Panc1 (cell line): Measurements from ENCODE around the gene AK8.

Experiments
- TF ChIP-seq, protein P1 (sequence below), 2 experiments: IDR thresholded peaks; 2 replicates each; pipeline ENCODE4 v1.6.1; 2011 to 2012; ENCODE audit warnings: low read depth in 2 of 2, control low read depth in 1 of 2, low read length in 1 of 2, mild to moderate bottlenecking in 1 of 2, moderate library complexity in 1 of 2; ENCODE audit not compliant: insufficient read depth in 1 of 2
- TF ChIP-seq, protein P2 (sequence below): fragments of 450-650 bp; IDR thresholded peaks from 2 replicates; pipeline ENCODE4 v1.5.1; 2017; ENCODE audit warnings: mild to moderate bottlenecking

DNA sequence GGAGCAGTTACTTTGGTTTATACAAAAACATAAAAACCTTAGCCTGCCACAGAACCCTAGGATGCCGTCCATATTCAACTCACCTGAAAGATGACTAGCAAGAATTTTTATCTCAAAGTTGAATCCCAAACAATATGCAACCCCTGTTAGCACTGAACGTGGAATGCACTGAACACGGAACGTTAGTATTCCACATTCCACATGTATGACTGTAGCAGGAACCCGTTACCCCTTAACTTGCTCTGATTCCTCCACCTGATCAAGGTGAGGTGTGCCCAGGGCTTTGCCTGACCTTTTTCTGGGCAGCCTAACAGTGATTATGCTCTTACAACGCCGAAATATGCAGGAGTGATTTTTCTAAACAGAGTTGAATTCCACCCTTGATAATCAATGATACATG, 43.7 kb downstream of the AK8 start:
- TF ChIP-seq, protein P1, sequence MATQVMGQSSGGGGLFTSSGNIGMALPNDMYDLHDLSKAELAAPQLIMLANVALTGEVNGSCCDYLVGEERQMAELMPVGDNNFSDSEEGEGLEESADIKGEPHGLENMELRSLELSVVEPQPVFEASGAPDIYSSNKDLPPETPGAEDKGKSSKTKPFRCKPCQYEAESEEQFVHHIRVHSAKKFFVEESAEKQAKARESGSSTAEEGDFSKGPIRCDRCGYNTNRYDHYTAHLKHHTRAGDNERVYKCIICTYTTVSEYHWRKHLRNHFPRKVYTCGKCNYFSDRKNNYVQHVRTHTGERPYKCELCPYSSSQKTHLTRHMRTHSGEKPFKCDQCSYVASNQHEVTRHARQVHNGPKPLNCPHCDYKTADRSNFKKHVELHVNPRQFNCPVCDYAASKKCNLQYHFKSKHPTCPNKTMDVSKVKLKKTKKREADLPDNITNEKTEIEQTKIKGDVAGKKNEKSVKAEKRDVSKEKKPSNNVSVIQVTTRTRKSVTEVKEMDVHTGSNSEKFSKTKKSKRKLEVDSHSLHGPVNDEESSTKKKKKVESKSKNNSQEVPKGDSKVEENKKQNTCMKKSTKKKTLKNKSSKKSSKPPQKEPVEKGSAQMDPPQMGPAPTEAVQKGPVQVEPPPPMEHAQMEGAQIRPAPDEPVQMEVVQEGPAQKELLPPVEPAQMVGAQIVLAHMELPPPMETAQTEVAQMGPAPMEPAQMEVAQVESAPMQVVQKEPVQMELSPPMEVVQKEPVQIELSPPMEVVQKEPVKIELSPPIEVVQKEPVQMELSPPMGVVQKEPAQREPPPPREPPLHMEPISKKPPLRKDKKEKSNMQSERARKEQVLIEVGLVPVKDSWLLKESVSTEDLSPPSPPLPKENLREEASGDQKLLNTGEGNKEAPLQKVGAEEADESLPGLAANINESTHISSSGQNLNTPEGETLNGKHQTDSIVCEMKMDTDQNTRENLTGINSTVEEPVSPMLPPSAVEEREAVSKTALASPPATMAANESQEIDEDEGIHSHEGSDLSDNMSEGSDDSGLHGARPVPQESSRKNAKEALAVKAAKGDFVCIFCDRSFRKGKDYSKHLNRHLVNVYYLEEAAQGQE (IDR thresholded peaks at IDR 0.05; ENCODE audit: insufficient read depth in 1 of 2, low read depth in 2 of 2, low read length in 1 of 2), result no peak
- TF ChIP-seq, protein P2, sequence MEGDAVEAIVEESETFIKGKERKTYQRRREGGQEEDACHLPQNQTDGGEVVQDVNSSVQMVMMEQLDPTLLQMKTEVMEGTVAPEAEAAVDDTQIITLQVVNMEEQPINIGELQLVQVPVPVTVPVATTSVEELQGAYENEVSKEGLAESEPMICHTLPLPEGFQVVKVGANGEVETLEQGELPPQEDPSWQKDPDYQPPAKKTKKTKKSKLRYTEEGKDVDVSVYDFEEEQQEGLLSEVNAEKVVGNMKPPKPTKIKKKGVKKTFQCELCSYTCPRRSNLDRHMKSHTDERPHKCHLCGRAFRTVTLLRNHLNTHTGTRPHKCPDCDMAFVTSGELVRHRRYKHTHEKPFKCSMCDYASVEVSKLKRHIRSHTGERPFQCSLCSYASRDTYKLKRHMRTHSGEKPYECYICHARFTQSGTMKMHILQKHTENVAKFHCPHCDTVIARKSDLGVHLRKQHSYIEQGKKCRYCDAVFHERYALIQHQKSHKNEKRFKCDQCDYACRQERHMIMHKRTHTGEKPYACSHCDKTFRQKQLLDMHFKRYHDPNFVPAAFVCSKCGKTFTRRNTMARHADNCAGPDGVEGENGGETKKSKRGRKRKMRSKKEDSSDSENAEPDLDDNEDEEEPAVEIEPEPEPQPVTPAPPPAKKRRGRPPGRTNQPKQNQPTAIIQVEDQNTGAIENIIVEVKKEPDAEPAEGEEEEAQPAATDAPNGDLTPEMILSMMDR, result no peak
